GM06990 (cell line): ENCODE data around the gene PCDHB10.
"Not testable (repeated sequence)": the region's sequence is repeated elsewhere in the genome, so short reads cannot be mapped to it uniquely, and the experiment has no call there.

Experiments
- DNase-seq: peaks from one replicate; pipeline ENCODE4 v3.0.0-alpha.2; 2011; ENCODE audit not compliant: insufficient read length; ENCODE audit errors: extremely low read depth
- H3K27me3 ChIP-seq: replicated peaks from 2 replicates; pipeline ENCODE4 v1.6.0; 2011; ENCODE audit warnings: low read length; ENCODE audit not compliant: control insufficient read depth, insufficient read depth
- H3K36me3 ChIP-seq: 2 replicates; pipeline ENCODE4 v1.5.1; 2011; ENCODE audit warnings: low read length; ENCODE audit not compliant: control insufficient read depth, insufficient read depth
- H3K4me3 ChIP-seq: replicated peaks from 2 replicates; pipeline ENCODE4 v1.5.1; 2011; ENCODE audit warnings: low read depth, mild to moderate bottlenecking, control low read depth, low read length
- CTCF ChIP-seq: IDR thresholded peaks from 2 replicates; pipeline ENCODE4 v1.5.1; 2011; ENCODE audit warnings: low read length, control low read depth, mild to moderate bottlenecking, inconsistent platforms; ENCODE audit not compliant: insufficient read depth, poor library complexity, severe bottlenecking

PCDHB10 gene

GRCh38 chr5:141155540-141156374, 36.4 kb upstream of the PCDHB10 start:
- no peak for TF ChIP-seq CTCF
- Histone ChIP-seq H3K4me3 (no peak overlapping the region), H3K27me3 (no peaks in the 10 kb centered on the region), H3K36me3 (no peaks in the 10 kb centered on the region)
- DNase-seq: no peak

- not testable (repeated sequence) for DNase-seq, H3K27me3 ChIP-seq, H3K4me3 ChIP-seq, H3K36me3 ChIP-seq
These were observed 34.8 kb upstream of the PCDHB10 start for GRCh38 chr5:141157356-141157755.

GRCh38 chr5:141157901-141158300, 34.3 kb upstream of the PCDHB10 start:
- not testable (repeated sequence) for H3K4me3 ChIP-seq, DNase-seq, H3K36me3 ChIP-seq, H3K27me3 ChIP-seq

- no peak for DNase-seq
- Histone ChIP-seq H3K27me3 (no peaks in the 10 kb centered on the region), H3K4me3 (no peak within 1 kb of the TSS), H3K36me3 (no peaks in the 10 kb centered on the region)
- no peak for TF ChIP-seq CTCF
These were observed 19.6 kb upstream of the PCDHB10 start, which contains the start of gene PCDHB7 for GRCh38 chr5:141172381-141173204. PCDHB7 (plus strand) TSS chr5:141172644; CDS start chr5:141172836, 192 bp downstream.

- not testable (repeated sequence) for DNase-seq, H3K4me3 ChIP-seq, H3K27me3 ChIP-seq, H3K36me3 ChIP-seq
These were observed 17.7 kb upstream of the PCDHB10 start for GRCh38 chr5:141174291-141175104.

- Histone ChIP-seq H3K4me3 (no peak overlapping the region), H3K36me3 (no peaks in the 10 kb centered on the region), H3K27me3 (no peaks in the 10 kb centered on the region)
- TF ChIP-seq CTCF: no peak
- DNase-seq: no peak
These were observed 16.2 kb upstream of the PCDHB10 start for GRCh38 chr5:141175933-141176332.

- not testable (repeated sequence) for H3K4me3 ChIP-seq, H3K36me3 ChIP-seq, DNase-seq, H3K27me3 ChIP-seq
These were observed 14.5 kb upstream of the PCDHB10 start, which contains the start of gene PCDHB8 for GRCh38 chr5:141177577-141178191. PCDHB8 (plus strand) TSS chr5:141177790; CDS start chr5:141178035, 245 bp downstream.

GRCh38 chr5:141179371-141179770, 12.8 kb upstream of the PCDHB10 start:
- H3K36me3 ChIP-seq, H3K4me3 ChIP-seq, H3K27me3 ChIP-seq, DNase-seq: not testable (repeated sequence)

- not testable (repeated sequence) for H3K4me3 ChIP-seq, H3K36me3 ChIP-seq, H3K27me3 ChIP-seq, DNase-seq
These were observed 12.3 kb upstream of the PCDHB10 start for GRCh38 chr5:141179876-141180275.
